ENCODE results near the gene OLFML3.

The OLFML3 gene, protein sequence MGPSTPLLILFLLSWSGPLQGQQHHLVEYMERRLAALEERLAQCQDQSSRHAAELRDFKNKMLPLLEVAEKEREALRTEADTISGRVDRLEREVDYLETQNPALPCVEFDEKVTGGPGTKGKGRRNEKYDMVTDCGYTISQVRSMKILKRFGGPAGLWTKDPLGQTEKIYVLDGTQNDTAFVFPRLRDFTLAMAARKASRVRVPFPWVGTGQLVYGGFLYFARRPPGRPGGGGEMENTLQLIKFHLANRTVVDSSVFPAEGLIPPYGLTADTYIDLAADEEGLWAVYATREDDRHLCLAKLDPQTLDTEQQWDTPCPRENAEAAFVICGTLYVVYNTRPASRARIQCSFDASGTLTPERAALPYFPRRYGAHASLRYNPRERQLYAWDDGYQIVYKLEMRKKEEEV

DNA sequence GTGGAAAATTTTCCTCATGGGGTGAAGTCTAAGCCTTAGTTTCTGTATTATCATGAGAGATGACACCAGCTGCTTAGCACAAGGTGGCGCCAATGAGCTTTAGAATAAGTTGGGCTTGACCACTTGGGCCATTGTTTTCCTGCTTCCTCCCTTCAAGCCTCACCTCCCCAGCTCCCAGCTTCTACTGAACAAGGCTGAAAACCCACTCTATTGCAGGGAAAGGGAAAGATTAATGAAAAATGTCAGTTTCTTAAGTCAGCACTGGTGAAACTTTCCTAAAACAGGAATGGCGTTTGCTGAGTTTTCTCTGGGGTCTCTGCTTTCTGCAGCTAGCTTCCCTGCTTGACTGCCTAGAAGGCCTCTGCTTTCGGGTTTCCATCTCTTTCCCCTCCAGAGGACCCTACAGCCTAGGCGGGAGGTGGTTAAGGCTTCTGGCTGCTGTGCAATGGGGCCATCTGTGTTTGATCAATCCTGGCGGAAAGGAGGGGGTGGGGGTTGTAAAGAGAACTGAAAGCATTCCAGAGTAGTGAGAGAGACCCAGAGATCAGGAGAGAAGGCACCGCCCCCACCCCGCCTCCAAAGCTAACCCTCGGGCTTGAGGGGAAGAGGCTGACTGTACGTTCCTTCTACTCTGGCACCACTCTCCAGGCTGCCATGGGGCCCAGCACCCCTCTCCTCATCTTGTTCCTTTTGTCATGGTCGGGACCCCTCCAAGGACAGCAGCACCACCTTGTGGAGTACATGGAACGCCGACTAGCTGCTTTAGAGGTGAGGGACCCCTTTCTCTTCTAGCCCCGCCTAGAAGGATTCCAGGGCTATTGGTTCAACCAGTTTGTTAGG is at the start of gene OLFML3:
OLFML3 (plus strand) TSS at position 612 of the 840 bp plus-strand sequence; CDS start at position 655, 43 bp downstream.
- Histone ChIP-seq H3K4me1 (ENCODE audit: insufficient read depth, low read length, poor library complexity, severe bottlenecking) (peaks cover 43% of the 10 kb centered on the region), H4K20me1 (ENCODE audit: insufficient read depth, low read length, poor library complexity, severe bottlenecking) (peaks cover 4% of the 10 kb centered on the region), H3K36me3 (ENCODE audit: insufficient read depth, low read length) (peaks cover 12% of the 10 kb centered on the region; the same call in 1 of the 2 replicates), H3K4me2 (ENCODE audit: low read depth, low read length, poor library complexity, severe bottlenecking) (peak within 1 kb of the TSS; percentile 13), H3F3A (ENCODE audit: low read depth) (peaks cover 7% of the 10 kb centered on the region; the same call in 1 of the 2 replicates), H3K9ac (ENCODE audit: low read depth, low read length, poor library complexity, severe bottlenecking) (no peak within 1 kb of the TSS), H3K79me2 (ENCODE audit: insufficient read depth, low read length) (no peaks in the 10 kb centered on the region), H2AFZ (ENCODE audit: low read length) (no peak within 1 kb of the TSS), H3K9me2 (replicated peaks; ENCODE audit: low read depth, low read length) (no peaks in the 10 kb centered on the region), H3K9me3 (ENCODE audit: insufficient read depth, low read depth, low read length) (no peaks in the 10 kb centered on the region), H3K4me3 (ENCODE audit: low read length, poor library complexity, severe bottlenecking) (no peak within 1 kb of the TSS), H3K27me3 (ENCODE audit: insufficient read depth, low read length, poor library complexity, severe bottlenecking) (no peaks in the 10 kb centered on the region)
- TF ChIP-seq EZH2phosphoT487 (IDR thresholded peaks at IDR 0.05; ENCODE audit: borderline replicate concordance): no peak
- TF ChIP-seq, protein P1, sequence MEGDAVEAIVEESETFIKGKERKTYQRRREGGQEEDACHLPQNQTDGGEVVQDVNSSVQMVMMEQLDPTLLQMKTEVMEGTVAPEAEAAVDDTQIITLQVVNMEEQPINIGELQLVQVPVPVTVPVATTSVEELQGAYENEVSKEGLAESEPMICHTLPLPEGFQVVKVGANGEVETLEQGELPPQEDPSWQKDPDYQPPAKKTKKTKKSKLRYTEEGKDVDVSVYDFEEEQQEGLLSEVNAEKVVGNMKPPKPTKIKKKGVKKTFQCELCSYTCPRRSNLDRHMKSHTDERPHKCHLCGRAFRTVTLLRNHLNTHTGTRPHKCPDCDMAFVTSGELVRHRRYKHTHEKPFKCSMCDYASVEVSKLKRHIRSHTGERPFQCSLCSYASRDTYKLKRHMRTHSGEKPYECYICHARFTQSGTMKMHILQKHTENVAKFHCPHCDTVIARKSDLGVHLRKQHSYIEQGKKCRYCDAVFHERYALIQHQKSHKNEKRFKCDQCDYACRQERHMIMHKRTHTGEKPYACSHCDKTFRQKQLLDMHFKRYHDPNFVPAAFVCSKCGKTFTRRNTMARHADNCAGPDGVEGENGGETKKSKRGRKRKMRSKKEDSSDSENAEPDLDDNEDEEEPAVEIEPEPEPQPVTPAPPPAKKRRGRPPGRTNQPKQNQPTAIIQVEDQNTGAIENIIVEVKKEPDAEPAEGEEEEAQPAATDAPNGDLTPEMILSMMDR (conservative IDR thresholded peaks at IDR 0.05; ENCODE audit: low read length): peak; percentile 73

DNA sequence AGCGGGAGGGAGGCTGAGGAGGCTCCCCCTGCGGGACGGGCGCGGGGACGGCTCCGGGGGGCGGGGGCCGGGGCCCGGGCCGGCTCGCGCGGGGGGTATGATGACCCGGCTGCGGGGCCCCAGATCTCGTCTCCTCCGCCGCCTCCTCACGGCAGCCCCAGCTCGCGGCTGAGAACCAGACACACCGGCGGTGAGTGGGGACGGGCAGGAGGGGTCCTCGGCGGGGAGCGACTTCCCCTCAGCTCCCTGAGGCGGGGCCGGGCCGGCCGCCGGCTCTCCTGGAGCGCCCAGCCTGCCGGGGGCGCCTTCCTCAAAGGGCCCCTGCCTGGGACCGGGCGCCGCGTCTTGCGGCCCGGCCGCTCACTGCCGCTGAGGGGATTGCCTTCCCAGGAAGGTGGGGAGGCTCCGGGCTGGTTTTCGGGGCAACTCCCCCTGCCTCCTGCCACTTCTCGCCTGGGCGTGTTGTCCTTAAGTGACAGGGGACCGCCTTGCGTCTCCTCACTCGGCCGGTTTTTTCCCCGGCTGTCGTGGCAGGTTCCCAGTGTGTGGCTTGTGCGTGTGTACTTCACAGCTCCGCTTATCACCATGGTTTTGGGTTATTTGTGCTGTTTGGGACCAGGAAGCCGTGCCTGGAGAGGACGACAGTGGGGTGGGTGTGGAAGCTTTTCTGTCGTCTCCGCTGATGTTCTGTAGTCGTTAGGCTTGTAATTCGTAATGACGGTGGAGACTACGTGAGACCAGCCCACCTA is 49.4 kb upstream of the OLFML3 start:
- peaks cover 13% of the 10 kb centered on the region; the same call in 1 of the 2 replicates for H3F3A ChIP-seq (ENCODE audit: low read depth)
- H3K4me2 ChIP-seq (ENCODE audit: low read depth, low read length, poor library complexity, severe bottlenecking): peak overlapping the region; percentile 100
- H3K4me3 ChIP-seq (ENCODE audit: low read length, poor library complexity, severe bottlenecking): peak overlapping the region; percentile 79
- no peaks in the 10 kb centered on the region for H3K9me3 ChIP-seq (ENCODE audit: insufficient read depth, low read depth, low read length)
- peaks cover 50% of the 10 kb centered on the region for H3K4me1 ChIP-seq (ENCODE audit: insufficient read depth, low read length, poor library complexity, severe bottlenecking)
- no peaks in the 10 kb centered on the region for H3K9me2 ChIP-seq (replicated peaks; ENCODE audit: low read depth, low read length)
- TF ChIP-seq EZH2phosphoT487 (IDR thresholded peaks at IDR 0.05; ENCODE audit: borderline replicate concordance): no peak
- TF ChIP-seq, protein P1 (conservative IDR thresholded peaks at IDR 0.05; ENCODE audit: low read length): no peak
- peaks cover 50% of the 10 kb centered on the region for H4K20me1 ChIP-seq (ENCODE audit: insufficient read depth, low read length, poor library complexity, severe bottlenecking)
- peak overlapping the region; percentile 80 for H3K9ac ChIP-seq (ENCODE audit: low read depth, low read length, poor library complexity, severe bottlenecking)
- H2AFZ ChIP-seq (ENCODE audit: low read length): no peak overlapping the region; the same call in 1 of the 2 replicates
- no peaks in the 10 kb centered on the region for H3K36me3 ChIP-seq (ENCODE audit: insufficient read depth, low read length)
- H3K27me3 ChIP-seq (ENCODE audit: insufficient read depth, low read length, poor library complexity, severe bottlenecking): no peaks in the 10 kb centered on the region
- peaks cover 52% of the 10 kb centered on the region for H3K79me2 ChIP-seq (ENCODE audit: insufficient read depth, low read length)

DNA sequence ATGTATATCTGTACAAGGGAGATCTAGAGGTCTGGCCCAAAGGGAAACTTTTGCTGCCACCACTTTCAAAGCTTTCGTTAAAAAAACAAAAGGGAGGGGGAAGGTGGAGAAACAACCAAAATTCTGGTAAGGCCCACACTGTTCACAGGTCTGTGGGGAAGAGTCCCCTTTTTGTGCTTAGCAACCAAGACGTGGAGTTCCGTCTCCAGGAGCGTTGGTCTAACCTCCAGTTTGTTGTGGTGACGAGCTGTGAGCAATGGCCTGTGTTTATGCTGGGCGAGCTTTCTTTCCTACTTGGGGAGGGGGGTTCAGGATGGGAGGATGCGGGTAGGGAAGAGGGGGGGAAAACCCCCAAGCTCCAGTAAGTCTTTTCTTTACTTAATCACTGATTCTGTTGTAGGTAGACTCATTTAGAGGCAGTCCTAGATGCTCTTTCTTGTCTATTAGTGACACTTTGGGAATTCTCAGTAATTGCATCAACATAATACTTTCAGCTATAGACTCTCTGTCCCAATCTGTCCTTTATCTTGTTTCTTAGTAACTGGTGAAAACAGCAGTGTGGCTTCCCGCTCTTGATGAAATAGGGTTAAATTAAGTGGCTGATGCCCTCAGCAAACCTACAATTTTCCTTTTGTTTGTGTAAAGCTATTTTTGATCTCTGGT is 48.6 kb upstream of the OLFML3 start:
- Histone ChIP-seq H3K4me2 (ENCODE audit: low read depth, low read length, poor library complexity, severe bottlenecking) (peak overlapping the region; percentile 100), H4K20me1 (ENCODE audit: insufficient read depth, low read length, poor library complexity, severe bottlenecking) (peaks cover 57% of the 10 kb centered on the region), H3K79me2 (ENCODE audit: insufficient read depth, low read length) (peaks cover 59% of the 10 kb centered on the region), H2AFZ (ENCODE audit: low read length) (no peak overlapping the region), H3K27me3 (ENCODE audit: insufficient read depth, low read length, poor library complexity, severe bottlenecking) (no peaks in the 10 kb centered on the region), H3K9ac (ENCODE audit: low read depth, low read length, poor library complexity, severe bottlenecking) (peak overlapping the region; percentile 80), H3K9me2 (replicated peaks; ENCODE audit: low read depth, low read length) (no peaks in the 10 kb centered on the region), H3K4me3 (ENCODE audit: low read length, poor library complexity, severe bottlenecking) (peak overlapping the region; percentile 79), H3K4me1 (ENCODE audit: insufficient read depth, low read length, poor library complexity, severe bottlenecking) (peaks cover 52% of the 10 kb centered on the region), H3F3A (ENCODE audit: low read depth) (peaks cover 13% of the 10 kb centered on the region; the same call in 1 of the 2 replicates), H3K9me3 (ENCODE audit: insufficient read depth, low read depth, low read length) (no peaks in the 10 kb centered on the region), H3K36me3 (ENCODE audit: insufficient read depth, low read length) (no peaks in the 10 kb centered on the region)
- no peak for TF ChIP-seq EZH2phosphoT487 (IDR thresholded peaks at IDR 0.05; ENCODE audit: borderline replicate concordance)
- TF ChIP-seq, protein P1 (conservative IDR thresholded peaks at IDR 0.05; ENCODE audit: low read length): no peak

Measured in Loucy (cell line).